Progenitor cell of endocrine pancreas (in vitro differentiated cells): ENCODE results near the gene COL6A3. TPM values are rescaled to one million over a fixed set of nuclear protein-coding genes. Genes with fewer than 3 reads are reported as not detected.
"Not testable (repeated sequence)": the region's sequence is repeated elsewhere in the genome, so short reads cannot be mapped to it uniquely, and the experiment has no call there.

Experiments used
- DNase-seq: peaks from one replicate; pipeline ENCODE4 v3.0.0; 2021; ENCODE audit warnings: low spot score; ENCODE audit not compliant: unreplicated experiment
- H3K27ac Mint-ChIP-seq: 2 replicates; pipeline ENCODE4 v1.8.0; 2021; ENCODE audit warnings: mild to moderate bottlenecking, moderate library complexity, mixed read lengths
- H3K27me3 Mint-ChIP-seq: 2 replicates; pipeline ENCODE4 v1.8.0; 2021; ENCODE audit warnings: mixed read lengths
- H3K36me3 Mint-ChIP-seq: 2 replicates; pipeline ENCODE4 v1.8.0; 2022; ENCODE audit warnings: mixed read lengths; ENCODE audit not compliant: insufficient read depth
- H3K4me1 Mint-ChIP-seq: 2 replicates; pipeline ENCODE4 v1.8.0; 2021; ENCODE audit warnings: low read depth, mixed read lengths
- H3K4me3 Mint-ChIP-seq: 2 replicates; pipeline ENCODE4 v1.8.0; 2021; ENCODE audit warnings: low read depth, mild to moderate bottlenecking, moderate library complexity, mixed read lengths
- H3K9me3 Mint-ChIP-seq: 2 replicates; pipeline ENCODE4 v1.8.0; 2021; ENCODE audit warnings: low read depth, mixed read lengths
- total RNA-seq: library from RNA; stranded (reverse); gene quantifications from 2 replicates; pipeline ENCODE4 v1.2.1, GENCODE V29; 2021
- TF ChIP-seq, protein P1 (sequence below): fragments of 200-600 bp; sonication (generic); IDR thresholded peaks from one replicate; pipeline ENCODE4 v1.5.0; 2021; ENCODE audit warnings: antibody characterized with exemption, mild to moderate bottlenecking; ENCODE audit not compliant: unreplicated experiment

COL6A3 gene
- total RNA-seq, 1 donor from 2014 or later = 1.0 TPM

DNA sequence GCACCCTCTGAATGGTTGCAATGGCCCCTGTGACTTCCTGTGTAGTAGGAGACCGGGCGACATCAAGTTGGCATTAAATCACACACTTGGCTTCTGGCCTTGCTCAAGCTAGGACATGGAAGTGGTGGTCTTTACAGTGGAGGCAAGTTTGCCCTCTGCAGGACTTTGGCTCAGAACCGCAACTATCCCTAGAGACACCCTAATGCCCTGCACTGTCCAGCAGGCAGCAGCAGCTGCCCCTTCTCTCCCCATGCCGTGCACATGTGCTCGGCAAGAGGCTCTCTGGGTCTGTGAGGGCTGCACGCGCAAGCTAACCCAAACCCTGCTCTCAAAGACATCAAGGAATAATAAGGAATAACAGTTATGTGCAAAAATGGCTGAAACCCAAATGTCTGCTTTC lies 106.5 kb downstream of the COL6A3 start:
- no peak overlapping the region for H3K27ac Mint-ChIP-seq
- H3K4me3 Mint-ChIP-seq = no peak overlapping the region
- DNase-seq = no peak
- no peaks in the 10 kb centered on the region for H3K36me3 Mint-ChIP-seq
- TF ChIP-seq, protein P1, sequence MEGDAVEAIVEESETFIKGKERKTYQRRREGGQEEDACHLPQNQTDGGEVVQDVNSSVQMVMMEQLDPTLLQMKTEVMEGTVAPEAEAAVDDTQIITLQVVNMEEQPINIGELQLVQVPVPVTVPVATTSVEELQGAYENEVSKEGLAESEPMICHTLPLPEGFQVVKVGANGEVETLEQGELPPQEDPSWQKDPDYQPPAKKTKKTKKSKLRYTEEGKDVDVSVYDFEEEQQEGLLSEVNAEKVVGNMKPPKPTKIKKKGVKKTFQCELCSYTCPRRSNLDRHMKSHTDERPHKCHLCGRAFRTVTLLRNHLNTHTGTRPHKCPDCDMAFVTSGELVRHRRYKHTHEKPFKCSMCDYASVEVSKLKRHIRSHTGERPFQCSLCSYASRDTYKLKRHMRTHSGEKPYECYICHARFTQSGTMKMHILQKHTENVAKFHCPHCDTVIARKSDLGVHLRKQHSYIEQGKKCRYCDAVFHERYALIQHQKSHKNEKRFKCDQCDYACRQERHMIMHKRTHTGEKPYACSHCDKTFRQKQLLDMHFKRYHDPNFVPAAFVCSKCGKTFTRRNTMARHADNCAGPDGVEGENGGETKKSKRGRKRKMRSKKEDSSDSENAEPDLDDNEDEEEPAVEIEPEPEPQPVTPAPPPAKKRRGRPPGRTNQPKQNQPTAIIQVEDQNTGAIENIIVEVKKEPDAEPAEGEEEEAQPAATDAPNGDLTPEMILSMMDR = no peak
- H3K9me3 Mint-ChIP-seq = peaks cover 12% of the 10 kb centered on the region
- no peaks in the 10 kb centered on the region for H3K4me1 Mint-ChIP-seq
- H3K27me3 Mint-ChIP-seq = peaks cover 27% of the 10 kb centered on the region

DNA sequence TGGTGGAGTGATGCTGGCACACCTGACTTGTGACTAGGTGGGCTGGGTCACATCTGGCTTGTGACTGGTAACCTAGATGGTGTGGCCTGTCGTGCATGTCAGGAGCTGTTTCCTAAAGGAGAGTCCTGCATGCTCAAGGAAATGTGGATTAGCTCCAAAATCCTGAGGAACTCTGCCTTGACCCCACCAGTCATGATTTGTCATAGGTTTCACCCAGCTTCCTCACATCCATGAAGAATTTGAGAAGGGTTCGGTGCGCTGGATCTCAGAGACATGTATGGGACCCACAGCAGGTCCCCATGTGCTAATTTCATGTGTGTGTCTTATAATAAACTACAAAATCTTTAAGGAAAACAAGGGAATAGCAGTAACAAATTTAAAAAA lies 107.2 kb downstream of the COL6A3 start:
- H3K4me3 Mint-ChIP-seq = no peak overlapping the region
- DNase-seq = no peak
- H3K4me1 Mint-ChIP-seq = no peaks in the 10 kb centered on the region
- H3K36me3 Mint-ChIP-seq = no peaks in the 10 kb centered on the region
- TF ChIP-seq, protein P1 = no peak
- peaks cover 25% of the 10 kb centered on the region for H3K27me3 Mint-ChIP-seq
- peaks cover 14% of the 10 kb centered on the region for H3K9me3 Mint-ChIP-seq
- no peak overlapping the region for H3K27ac Mint-ChIP-seq

DNA sequence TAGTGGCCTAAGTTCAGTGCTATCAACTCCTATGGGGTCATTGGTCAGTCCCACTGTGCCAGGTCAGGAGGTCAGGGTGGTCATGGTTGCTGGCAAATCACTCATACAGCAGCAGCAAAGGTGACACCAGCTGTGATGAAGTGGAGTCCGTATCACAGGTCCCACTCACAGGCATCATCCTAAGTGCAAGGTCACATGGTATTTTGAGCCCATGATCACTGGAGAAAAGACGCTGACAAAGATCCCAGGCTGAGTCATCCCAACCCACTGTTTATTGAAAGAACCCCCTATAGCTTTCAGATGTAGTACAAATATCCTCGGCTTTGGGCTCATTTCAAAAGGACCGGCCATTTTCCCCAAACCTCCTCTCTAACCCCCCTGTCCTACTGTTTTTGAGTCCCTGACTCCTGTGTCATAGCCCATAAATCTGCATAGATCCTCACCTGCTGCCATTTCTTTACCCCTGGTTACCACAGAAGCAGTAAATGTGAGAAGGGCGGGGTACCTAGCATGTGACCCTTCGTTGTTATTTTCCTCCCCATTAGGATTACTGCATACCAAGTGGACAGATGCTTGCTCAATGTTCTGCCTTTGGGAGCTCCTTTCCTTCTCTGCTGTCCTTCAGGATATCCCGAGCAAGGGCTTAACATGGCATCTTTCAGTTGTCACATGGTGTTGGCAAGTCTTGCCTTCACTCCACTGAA lies 107.7 kb downstream of the COL6A3 start:
- no peaks in the 10 kb centered on the region for H3K4me1 Mint-ChIP-seq
- no peak overlapping the region for H3K4me3 Mint-ChIP-seq
- H3K27ac Mint-ChIP-seq = no peak overlapping the region
- DNase-seq = no peak
- no peaks in the 10 kb centered on the region for H3K36me3 Mint-ChIP-seq
- H3K9me3 Mint-ChIP-seq = peaks cover 14% of the 10 kb centered on the region
- H3K27me3 Mint-ChIP-seq = peaks cover 25% of the 10 kb centered on the region
- TF ChIP-seq, protein P1 = no peak

DNA sequence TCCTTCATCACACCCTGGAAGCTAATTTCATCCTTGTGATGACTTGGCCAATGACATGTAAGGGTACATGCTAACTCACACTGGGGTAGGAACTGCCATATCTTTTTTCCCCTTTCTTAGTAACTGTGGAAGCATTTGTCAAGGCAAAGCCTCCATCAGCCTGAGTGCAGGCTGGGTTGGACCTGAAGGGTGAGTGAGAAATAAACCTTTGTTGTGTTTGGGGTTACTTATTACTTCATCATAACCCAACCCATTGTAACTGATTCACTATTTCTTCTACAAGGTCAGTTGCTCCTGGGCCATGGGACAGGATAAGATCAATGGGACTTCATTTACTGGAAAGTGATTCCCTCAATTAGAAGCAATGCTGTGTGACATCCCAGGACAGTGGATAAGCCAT lies 108.4 kb downstream of the COL6A3 start:
- peaks cover 26% of the 10 kb centered on the region for H3K27me3 Mint-ChIP-seq
- H3K4me3 Mint-ChIP-seq = no peak overlapping the region
- peaks cover 14% of the 10 kb centered on the region for H3K9me3 Mint-ChIP-seq
- no peaks in the 10 kb centered on the region for H3K36me3 Mint-ChIP-seq
- H3K4me1 Mint-ChIP-seq = no peaks in the 10 kb centered on the region
- TF ChIP-seq, protein P1 = no peak
- DNase-seq = no peak
- no peak overlapping the region for H3K27ac Mint-ChIP-seq

DNA sequence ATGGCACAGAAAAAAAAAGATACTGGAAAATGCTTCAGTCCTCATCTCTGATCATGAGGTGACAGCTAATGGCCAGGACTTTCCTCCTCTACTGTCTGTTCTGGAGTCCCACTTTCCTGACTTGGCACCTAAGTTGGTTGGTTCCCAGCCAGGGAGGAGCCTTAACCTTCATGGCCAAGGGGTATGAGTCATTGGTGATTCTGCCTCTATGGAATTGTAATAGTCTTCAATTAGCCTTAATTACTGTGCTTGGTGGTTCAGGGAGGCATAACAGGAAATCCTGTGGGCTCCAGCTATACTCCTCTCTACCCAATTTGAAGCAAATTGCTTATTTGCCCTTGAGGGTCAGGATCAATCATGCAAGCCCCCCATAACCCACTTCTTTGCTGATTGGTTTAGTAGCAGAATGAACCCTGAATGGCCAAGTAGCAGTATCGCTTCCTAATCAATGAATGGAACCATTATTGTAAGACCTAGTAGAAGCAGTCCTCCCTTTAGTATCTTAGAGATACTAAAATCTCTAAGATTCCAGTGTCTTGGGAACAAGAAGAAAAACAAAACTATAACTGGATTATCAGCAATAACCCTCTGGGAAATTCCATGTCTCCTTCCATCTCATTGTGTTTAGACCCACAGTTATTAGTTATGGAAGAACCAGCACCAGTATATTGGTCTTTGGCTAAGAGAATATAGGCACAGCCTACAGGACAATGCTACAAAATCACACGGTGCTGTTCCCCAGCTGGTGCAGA lies 109.0 kb downstream of the COL6A3 start:
- no peak overlapping the region for H3K4me3 Mint-ChIP-seq

DNA sequence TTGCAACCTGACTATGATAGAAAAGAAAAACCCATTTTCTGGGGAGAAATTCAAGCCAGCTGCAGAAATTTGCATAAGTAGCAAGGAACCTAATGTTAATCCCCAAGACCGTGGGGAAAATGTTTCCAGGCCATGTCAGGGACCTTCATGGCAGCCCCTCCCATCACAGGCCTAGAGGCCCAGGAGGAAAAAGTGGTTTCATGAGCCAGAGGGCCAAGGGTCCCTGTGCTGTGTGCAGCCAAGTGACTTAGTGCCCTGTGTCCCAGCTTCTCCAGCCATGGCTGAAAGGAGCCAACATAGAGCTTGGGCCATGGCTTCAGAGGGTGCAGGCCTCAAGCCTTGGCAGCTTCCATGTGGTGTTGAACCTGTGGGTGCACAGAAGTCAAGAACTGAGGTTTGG lies 110.7 kb downstream of the COL6A3 start:
- H3K4me1 Mint-ChIP-seq = not testable (repeated sequence)

More for the DNA sequence above, 109.0 kb downstream of the COL6A3 start:
- DNase-seq = no peak
- Mint-ChIP-seq H3K9me3 (peaks cover 14% of the 10 kb centered on the region), H3K27me3 (peaks cover 29% of the 10 kb centered on the region), H3K36me3 (no peaks in the 10 kb centered on the region), H3K4me1 (no peaks in the 10 kb centered on the region), H3K27ac (no peak overlapping the region)
- TF ChIP-seq, protein P1 = no peak

More for the DNA sequence above, 110.7 kb downstream of the COL6A3 start:
- peaks cover 21% of the 10 kb centered on the region for H3K27me3 Mint-ChIP-seq
- H3K36me3 Mint-ChIP-seq, DNase-seq, H3K4me3 Mint-ChIP-seq, H3K27ac Mint-ChIP-seq: not testable (repeated sequence)
- H3K9me3 Mint-ChIP-seq = peaks cover 14% of the 10 kb centered on the region
